HG02623 (cell line): Measurements from ENCODE around the gene ENPP3.

Source experiments
- ATAC-seq: cut with Tn5 transposase; IDR thresholded peaks from one replicate; pipeline ENCODE4 v1.9.1; 2021; ENCODE audit warnings: moderate library complexity; ENCODE audit not compliant: unreplicated experiment

ENPP3 gene

DNA sequence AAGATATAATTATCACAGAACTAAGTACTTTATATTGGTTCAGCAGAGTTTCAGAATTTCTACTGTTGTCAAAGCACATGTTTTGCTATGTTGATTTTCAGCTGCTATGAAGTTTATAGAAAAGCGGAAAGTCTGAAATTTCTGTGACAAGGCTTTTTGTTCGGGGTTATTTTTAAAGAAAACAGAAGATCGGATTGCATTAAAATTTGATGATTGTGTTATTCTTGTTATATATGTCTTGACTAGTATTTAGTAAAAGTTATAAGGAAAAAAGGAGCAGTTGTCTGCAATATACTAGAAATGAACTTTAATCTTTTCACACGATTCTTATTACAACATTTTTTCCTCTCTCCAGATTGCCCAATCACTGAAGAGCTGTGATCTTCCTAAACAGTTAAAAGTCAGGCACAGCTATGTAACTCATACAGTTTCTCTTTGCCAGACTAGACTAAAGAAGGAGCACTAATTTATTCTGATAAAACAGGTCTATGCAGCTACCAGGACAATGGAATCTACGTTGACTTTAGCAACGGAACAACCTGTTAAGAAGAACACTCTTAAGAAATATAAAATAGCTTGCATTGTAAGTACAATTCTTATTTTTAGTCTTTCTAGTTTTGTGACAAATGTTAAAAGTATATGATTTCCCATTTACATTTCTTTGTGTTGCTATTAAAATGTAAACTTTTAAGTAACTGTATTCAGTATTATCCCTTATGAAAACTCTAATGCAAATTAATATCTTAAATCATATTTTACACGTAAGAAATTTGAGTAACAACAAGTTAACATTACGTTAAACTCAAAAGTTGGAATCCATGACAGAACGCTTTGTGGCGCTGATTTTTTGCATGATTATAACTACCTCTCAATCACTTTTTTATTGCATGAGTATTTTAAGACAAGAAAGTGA is at the start of gene ENPP3:
ENPP3 (plus strand) TSS at position 423 of the 913 bp plus-strand sequence; CDS start at position 506, 83 bp downstream.
- no peak for ATAC-seq

- ATAC-seq, result no peak
These were observed 49.2 kb upstream of the ENPP3 start for GRCh38 chr6:131587909-131588308.

DNA sequence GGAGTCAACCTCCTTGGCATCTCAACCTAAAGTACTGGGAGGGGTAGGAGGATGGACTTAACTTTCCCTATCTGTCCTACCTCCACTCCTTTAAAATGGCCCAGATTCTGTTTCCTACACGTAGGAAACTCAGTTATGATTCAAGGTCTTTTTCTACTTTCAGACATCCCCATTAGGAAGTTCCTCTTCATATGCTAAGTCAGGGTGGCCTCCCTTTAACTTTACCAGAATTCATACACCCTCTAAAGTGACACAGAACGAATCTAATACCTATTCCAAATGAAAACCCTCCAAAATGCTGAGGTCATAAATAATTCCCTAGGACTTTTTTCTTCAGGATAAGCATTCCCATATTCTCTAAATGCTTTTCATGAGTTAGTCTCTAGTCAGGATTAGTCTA is 48.5 kb upstream of the ENPP3 start:
- ATAC-seq, result no peak

DNA sequence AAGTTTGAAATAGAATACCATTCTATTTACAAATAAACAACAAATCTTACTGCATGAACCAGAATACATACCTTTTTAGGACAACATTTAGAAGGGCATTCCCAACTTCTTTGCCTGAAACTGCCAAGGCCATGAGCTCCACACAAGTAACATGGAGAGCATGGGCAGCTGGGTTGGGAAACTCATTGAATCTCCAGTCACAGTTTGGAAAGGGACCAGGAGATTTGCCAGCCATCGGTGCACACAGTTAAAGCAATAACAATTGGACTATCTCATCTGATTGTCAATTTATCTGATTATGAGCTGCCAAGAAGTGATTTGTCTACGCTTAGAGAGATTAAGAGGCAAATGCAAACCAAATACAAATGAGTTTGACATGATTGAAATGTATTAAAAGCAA is 44.2 kb upstream of the ENPP3 start:
- no peak for ATAC-seq

DNA sequence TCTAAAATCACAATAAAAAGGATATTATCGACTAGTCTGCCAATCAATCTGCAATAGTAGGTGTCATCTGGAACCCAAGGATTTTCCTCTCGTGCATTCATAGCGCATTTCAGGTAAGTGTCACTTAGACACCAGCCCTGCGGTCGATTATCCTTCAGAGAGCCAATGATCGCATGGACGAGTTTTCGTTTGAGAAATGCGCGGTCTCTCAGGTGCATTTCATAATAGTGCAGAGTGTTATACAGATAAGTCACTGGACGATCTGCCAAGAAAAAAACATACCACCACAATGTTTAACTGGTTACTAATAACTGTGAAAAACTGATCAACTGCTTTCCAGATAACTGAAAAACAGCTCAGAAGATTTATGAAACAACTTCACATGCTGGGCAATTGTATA is 43.0 kb upstream of the ENPP3 start:
- no peak for ATAC-seq

GRCh38 chr6:131597446-131597845 is 39.7 kb upstream of the ENPP3 start:
- no peak for ATAC-seq

GRCh38 chr6:131600716-131601115 is 36.4 kb upstream of the ENPP3 start:
- ATAC-seq, result no peak

- no peak for ATAC-seq
These were observed 34.3 kb upstream of the ENPP3 start for GRCh38 chr6:131602781-131603312.

DNA sequence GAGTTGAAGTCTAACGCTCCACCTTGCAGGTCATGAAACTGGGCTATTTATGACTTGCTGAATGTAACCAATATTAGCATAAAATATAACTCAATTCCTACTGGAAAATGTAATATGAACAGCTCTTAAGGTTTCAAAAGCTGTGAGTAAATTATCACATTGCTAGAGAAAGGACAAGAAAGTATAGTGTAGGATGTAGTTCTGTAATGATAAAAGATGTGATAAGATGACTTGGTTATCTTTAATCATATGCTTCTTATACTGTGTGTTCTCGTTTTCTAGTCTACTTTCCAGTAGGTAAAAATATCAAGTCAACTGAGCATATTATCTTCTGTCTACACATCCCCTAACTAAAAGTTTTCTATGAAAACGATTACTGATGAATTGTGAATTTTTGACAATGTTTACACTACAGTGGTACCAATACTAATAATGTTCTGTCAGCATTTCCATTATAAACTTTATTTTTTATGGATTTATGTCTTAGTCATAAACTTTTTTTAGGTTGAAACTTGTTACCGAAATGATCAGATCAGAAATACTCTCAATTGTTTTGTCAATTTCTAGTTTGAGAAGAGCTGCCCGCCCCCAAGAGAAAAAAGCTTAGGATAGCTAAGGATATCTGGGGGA is 23.7 kb upstream of the ENPP3 start:
- no peak for ATAC-seq

DNA sequence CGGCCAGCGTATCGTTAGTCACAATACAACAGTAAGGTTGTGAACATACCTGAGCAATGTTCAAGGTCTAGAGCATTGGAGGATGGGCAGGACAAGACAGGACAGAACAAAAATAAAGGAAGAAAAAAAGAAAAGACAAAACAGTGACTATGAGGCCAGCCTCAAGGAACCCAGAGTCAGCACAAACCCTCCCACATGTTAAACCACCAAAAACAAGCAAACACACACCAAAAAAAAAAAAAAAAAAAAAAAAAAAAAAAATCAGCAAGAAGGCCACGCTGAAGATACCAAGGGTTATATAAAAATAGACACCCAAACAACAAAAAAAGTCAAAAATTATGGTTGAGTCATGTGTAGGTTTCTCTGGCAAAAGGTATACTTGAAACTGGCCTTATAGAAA is 21.8 kb upstream of the ENPP3 start:
- ATAC-seq, result no peak

GRCh38 chr6:131627724-131628682 is 9.1 kb upstream of the ENPP3 start, which contains the start of gene MED23:
MED23 (minus strand) TSS chr6:131628242; CDS start chr6:131628049, 193 bp downstream.
- peak; percentile 99 for ATAC-seq

GRCh38 chr6:131628726-131629125 is 8.4 kb upstream of the ENPP3 start:
- ATAC-seq, result no peak

GRCh38 chr6:131629651-131630050 is 7.5 kb upstream of the ENPP3 start:
- ATAC-seq, result no peak

GRCh38 chr6:131631625-131632289 is 5.3 kb upstream of the ENPP3 start:
- ATAC-seq, result no peak

GRCh38 chr6:131635384-131636340 is 1.4 kb upstream of the ENPP3 start:
- peak; percentile 73 for ATAC-seq

GRCh38 chr6:131638013-131638412 is 911 bp downstream of the ENPP3 start:
- ATAC-seq, result no peak

DNA sequence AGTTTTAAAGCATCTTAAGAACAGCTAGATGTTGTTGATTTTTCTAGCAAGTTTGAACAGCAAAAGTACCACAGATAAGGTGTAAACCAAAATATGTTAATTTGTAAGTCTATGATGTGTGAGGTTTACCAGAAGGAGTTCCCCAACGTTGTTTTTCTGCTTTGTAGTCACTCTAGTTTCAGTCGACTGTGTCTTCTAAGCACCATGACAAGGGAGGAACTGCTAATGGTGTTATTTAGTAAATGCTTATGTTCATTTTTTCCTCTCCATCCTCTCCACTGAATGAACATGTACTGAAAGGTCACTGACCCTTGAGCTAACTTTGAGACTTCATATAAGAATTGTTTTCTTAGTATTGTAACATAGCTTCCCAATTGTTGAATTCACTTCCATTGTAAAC is 3.0 kb downstream of the ENPP3 start:
- ATAC-seq, result peak; percentile 53

DNA sequence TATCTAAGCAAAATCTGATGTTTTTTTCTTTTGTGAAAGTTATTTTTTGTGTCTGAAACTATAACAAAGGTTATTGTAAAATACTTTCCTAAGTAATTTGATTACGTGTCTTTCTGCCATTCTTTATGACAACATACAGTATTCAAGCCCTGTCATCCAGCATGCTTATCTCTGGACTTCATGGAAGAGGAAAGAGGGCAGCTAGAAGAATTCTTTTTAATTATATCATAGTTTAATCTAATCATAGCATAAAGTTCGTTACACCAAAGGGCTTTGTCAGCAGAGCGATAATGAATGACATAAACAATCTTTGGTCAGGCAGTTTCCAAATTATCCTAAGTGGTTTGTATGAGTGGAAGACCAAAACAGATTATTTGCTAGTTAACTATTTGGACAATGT is 3.5 kb downstream of the ENPP3 start:
- ATAC-seq, result no peak

DNA sequence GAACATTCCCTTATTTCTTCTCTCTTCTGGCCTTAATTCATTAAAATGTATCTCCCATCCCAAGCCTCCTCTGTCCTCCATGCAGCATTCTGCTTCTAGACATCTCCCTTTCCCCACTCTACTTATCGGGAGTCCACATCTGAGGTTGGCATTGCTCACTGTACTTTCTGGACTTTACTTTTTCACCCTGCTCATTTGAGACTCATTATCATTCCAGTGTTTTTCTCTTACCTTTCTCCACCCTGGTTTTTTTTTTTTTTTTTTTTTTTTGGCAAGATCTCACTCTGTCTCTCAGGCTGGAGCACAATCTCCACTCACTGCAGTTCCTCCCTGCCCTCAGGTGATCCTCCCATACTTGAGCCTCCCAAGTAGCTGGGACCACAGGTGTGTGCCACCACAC is 4.5 kb downstream of the ENPP3 start:
- no peak for ATAC-seq
